Measurements from ENCODE around the gene AUH.

DNA sequence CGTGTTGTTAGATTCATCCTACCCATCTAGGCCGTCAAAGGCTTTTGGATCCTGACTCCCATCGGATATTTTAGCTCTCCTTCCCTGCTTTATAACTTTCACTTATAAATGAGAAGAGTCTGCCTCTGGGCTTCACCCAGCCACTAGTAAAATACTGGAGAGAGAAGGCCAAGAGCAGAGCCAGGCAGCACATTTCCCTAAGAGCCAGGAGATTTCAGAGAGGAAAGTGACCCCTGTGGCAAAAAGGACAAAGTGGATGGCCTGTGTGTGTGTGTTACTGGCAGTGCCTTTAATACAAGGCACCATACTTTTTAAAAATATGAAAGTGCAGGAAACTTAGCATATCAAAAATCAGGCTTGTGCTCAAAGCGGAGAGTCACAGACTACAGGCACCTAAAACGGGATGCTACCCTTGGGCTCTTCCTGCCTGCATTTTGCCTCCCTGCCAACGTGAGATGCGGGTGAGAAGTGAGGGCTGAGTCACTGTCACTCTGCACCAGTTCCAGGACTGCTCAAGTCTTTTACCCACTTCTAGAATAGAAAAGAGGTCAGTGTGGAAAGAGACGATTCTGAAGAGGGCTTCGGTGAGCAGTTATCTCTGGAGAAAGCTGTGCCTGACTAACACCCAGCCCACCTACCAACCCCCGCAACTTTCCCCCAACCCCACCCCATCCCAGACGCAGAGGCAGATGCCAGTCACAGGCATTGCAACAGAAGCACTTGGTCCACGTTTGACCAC lies 46.0 kb upstream of the AUH start:
- TF ChIP-seq, protein P1, sequence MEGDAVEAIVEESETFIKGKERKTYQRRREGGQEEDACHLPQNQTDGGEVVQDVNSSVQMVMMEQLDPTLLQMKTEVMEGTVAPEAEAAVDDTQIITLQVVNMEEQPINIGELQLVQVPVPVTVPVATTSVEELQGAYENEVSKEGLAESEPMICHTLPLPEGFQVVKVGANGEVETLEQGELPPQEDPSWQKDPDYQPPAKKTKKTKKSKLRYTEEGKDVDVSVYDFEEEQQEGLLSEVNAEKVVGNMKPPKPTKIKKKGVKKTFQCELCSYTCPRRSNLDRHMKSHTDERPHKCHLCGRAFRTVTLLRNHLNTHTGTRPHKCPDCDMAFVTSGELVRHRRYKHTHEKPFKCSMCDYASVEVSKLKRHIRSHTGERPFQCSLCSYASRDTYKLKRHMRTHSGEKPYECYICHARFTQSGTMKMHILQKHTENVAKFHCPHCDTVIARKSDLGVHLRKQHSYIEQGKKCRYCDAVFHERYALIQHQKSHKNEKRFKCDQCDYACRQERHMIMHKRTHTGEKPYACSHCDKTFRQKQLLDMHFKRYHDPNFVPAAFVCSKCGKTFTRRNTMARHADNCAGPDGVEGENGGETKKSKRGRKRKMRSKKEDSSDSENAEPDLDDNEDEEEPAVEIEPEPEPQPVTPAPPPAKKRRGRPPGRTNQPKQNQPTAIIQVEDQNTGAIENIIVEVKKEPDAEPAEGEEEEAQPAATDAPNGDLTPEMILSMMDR (IDR thresholded peaks at IDR 0.05): no peak
- no peak for TF ChIP-seq ZFX (IDR thresholded peaks at IDR 0.05; ENCODE audit: borderline replicate concordance)

Data from 22Rv1 (cell line).